Brain microvascular endothelial cell (primary cell): Measurements from ENCODE around the gene ISY1.
"Not testable (repeated sequence)": the region's sequence is repeated elsewhere in the genome, so short reads cannot be mapped to it uniquely, and the experiment has no call there.

Experiments used
- DNase-seq: peaks from one replicate; pipeline ENCODE4 v3.0.0-alpha.2; 2020
- H3K27ac ChIP-seq: fragments of 250-450 bp; sonication (Bioruptor Pico); 2 replicates; pipeline ENCODE4 v1.5.1; 2020; ENCODE audit warnings: mild to moderate bottlenecking, moderate library complexity
- H3K27me3 ChIP-seq: fragments of 250-450 bp; sonication (Bioruptor Pico); replicated peaks from 2 replicates; pipeline ENCODE4 v1.5.1; 2020; ENCODE audit warnings: mild to moderate bottlenecking
- H3K36me3 ChIP-seq: fragments of 250-450 bp; sonication (Bioruptor Pico); replicated peaks from 2 replicates; pipeline ENCODE4 v1.5.1; 2020; ENCODE audit warnings: mild to moderate bottlenecking
- H3K4me3 ChIP-seq: 2 replicates; pipeline ENCODE4 v1.5.1; 2011; ENCODE audit warnings: low read depth, mild to moderate bottlenecking, control low read depth, low read length, moderate library complexity
- in situ Hi-C: cut with HindIII; loops from 2 replicates; pipeline ENCODE4 v1.10.0; 2017; ENCODE audit warnings: low sequenced_read_pairs, low pct_ligation_motif_present
- TF ChIP-seq, protein P1 (sequence below): IDR thresholded peaks from 2 replicates; pipeline ENCODE4 v1.5.1; 2011; ENCODE audit warnings: low read depth, mild to moderate bottlenecking, moderate library complexity, low read length, control low read depth, inconsistent platforms; ENCODE audit errors: missing control alignments

Gene ISY1

DNA sequence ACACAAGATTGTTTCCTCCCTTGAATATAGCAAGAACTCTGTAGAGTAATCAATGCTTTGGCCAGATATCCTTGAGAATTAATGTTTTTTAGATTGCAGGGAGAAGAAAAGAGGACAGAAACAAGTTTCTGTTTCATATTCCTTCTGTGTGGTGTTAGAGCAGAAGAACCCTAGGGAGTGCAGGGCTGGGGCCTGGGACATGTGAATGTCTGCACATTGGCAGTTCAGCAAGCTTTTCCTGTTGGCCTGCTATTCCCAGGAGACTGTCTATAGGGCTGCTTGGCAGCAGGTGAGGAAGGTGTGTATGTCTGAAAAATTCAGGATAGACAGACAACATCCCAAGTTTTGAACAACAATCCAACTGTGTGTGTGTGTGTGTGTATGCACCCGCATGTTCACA is 36.5 kb upstream of the ISY1 start:
- Histone ChIP-seq H3K27me3 (no peaks in the 10 kb centered on the region), H3K27ac (no peak overlapping the region), H3K36me3 (no peaks in the 10 kb centered on the region), H3K4me3 (no peak overlapping the region)
- TF ChIP-seq, protein P1, sequence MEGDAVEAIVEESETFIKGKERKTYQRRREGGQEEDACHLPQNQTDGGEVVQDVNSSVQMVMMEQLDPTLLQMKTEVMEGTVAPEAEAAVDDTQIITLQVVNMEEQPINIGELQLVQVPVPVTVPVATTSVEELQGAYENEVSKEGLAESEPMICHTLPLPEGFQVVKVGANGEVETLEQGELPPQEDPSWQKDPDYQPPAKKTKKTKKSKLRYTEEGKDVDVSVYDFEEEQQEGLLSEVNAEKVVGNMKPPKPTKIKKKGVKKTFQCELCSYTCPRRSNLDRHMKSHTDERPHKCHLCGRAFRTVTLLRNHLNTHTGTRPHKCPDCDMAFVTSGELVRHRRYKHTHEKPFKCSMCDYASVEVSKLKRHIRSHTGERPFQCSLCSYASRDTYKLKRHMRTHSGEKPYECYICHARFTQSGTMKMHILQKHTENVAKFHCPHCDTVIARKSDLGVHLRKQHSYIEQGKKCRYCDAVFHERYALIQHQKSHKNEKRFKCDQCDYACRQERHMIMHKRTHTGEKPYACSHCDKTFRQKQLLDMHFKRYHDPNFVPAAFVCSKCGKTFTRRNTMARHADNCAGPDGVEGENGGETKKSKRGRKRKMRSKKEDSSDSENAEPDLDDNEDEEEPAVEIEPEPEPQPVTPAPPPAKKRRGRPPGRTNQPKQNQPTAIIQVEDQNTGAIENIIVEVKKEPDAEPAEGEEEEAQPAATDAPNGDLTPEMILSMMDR: no peak
- no peak for DNase-seq
- in situ Hi-C loops: no loop called here

DNA sequence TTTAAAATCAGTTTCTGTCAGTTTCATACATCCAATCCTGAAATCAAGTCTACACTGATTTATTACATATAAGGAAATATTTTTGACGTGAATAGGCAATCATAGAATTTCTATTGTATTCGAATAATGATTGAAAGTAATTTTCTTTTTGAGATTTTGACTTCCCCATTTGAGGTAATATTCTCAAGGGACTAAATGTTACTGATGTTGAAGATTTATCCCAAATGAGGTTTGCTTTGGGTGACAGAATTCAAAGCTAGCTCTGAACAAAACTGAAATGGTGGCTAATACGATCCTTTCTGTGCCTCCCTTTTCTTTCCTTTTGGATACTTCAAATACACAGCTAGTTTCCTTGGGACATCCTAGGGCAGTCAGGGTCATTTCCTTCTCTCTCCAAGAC is 35.7 kb upstream of the ISY1 start:
- in situ Hi-C loops: no loop called here
- no peak for DNase-seq
- no peak overlapping the region for H3K4me3 ChIP-seq
- TF ChIP-seq, protein P1: no peak
- no peaks in the 10 kb centered on the region for H3K27me3 ChIP-seq
- H3K36me3 ChIP-seq: no peaks in the 10 kb centered on the region
- peak overlapping the region; percentile 78 for H3K27ac ChIP-seq

DNA sequence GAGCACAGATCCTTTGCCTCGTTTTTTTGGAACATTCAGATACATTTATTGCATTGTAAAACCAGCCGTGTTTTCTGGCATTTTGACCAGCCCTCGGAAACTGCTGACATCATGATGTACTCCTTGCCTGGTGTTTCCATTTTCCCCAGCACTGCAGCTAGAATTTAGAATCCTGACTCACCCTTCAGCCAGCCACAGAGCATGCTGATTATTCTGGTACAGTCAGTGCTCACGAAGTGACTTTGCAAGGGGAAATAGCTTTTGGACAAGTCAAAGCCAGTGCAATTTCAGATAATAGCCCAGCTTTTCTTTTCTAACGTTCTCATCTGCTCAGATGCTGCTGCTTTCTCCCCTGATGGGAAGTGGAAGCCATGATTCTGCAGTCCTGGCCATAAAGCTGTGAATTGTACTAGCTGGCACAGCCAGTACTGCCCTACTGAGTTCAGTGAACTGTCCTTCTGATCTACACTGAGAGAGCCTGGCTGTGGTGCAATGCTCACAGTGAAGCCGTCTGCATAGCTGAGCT is 34.9 kb upstream of the ISY1 start:
- TF ChIP-seq, protein P1: no peak
- DNase-seq: peak; percentile 95
- peak overlapping the region; percentile 78 for H3K27ac ChIP-seq
- no peaks in the 10 kb centered on the region for H3K27me3 ChIP-seq
- no peaks in the 10 kb centered on the region for H3K36me3 ChIP-seq
- H3K4me3 ChIP-seq: peak overlapping the region; percentile 26
- in situ Hi-C loops: no loop called here

DNA sequence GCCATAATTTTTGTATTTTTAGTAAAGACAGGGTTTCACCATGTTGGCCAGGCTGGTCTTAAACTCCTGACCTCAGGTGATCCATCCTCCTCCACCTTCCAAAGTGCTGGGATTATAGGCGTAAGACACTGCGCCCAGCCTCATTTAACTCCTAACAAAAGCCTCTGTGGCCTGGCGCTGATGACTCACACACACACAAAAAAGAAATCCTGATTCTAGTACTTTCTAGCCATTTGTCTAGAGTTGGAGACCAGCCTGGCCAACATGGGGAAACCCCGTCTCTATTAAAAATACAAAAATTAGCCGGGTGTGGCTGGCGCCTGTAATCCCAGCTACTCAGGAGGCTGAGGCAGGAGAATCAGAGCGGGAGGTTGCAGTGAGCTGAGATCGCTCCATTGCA is 28.9 kb upstream of the ISY1 start:
- DNase-seq, in situ Hi-C loops, H3K4me3 ChIP-seq, H3K27me3 ChIP-seq, H3K36me3 ChIP-seq, H3K27ac ChIP-seq: not testable (repeated sequence)

DNA sequence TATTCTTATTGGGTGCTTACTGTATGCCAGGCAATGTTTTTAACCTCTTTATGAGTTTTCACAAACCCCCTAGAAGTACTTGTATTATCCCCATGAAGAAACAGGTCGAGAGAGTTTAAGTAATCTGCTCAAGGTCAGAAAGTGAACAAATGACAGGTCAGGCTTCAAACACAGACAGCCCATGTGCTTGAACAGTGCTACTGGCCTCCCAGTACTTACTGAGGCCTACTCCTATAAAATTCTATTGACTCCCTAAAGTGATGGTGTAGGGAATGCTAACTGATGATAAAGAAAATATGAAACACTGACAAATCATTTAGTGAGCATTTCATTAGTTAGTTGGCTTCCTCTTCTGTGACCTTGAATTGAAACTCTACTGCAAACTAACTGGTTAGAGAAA is 27.0 kb upstream of the ISY1 start:
- Histone ChIP-seq H3K27me3 (no peaks in the 10 kb centered on the region), H3K36me3 (peaks cover 4% of the 10 kb centered on the region), H3K4me3 (no peak overlapping the region), H3K27ac (no peak overlapping the region)
- TF ChIP-seq, protein P1: no peak
- no peak for DNase-seq
- in situ Hi-C loops: no loop called here

DNA sequence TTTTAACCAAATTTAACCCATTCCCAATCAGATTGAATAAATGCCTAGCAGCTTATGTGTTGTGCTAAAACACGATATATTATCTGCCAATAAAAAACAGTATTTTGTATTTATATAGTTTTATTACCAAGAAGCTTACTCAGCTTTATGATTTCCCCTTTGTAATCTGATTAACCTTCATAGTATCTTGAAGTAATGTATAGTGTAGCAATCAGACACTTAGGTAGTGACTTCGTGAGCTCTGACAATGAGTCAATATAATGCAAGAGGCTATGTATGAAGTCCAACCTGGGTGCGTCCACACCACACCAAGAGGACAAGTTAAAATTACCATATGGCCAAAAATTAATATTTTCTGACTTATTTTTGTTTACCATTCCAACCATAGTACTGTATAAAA is 24.9 kb upstream of the ISY1 start:
- TF ChIP-seq, protein P1: no peak
- H3K27ac ChIP-seq: no peak overlapping the region
- in situ Hi-C loops: no loop called here

DNA sequence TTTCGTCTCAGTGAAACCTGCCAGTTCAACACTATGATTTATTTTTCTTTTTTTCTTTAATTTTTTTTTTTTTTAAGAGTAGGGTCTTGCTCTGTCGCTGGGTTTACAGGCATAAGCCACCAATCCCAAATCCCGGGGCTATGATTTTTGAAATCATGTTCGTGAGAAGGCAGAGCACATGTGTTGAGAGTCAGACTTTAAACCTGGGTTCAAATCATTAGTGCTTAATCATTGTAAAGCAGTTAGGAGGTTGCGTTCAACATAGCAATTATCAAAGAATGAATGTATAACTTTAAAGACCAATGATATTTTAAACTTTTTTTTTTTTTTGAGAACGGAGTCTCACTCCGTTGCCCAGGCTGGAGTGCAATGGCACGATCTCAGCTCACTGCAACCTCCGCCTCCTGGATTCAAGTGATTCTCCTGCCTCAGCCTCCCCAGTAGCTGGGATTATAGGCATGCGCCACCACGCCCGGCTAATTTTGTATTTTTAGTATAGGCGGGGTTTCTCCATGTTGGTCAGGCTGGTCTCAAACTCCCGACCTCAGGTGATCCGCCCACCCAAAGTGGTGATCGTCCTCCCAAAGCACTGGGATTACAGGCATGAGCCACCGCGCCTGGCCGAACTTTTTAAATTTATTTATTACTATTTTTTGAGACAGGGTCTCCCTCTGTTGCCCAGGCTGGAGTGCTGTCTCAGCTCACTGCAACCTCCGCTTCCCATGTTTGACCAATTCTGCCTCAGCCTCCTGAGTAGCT is 24.1 kb upstream of the ISY1 start:
- DNase-seq, H3K27ac ChIP-seq: not testable (repeated sequence)

More for the DNA sequence above, 24.9 kb upstream of the ISY1 start:
- DNase-seq: no peak
- Histone ChIP-seq H3K36me3 (peaks cover 4% of the 10 kb centered on the region), H3K27me3 (no peaks in the 10 kb centered on the region), H3K4me3 (no peak overlapping the region)

More for the DNA sequence above, 24.1 kb upstream of the ISY1 start:
- H3K27me3 ChIP-seq, in situ Hi-C loops, H3K36me3 ChIP-seq: not testable (repeated sequence)
- peak overlapping the region; percentile 80 for H3K4me3 ChIP-seq
